Activated T-helper 17 cell treated with anti-CD3 and anti-CD28 coated beads, Interleukin-2, amount 50 U/mL, for 72 hours (primary cell): ENCODE data around the gene HPSE2. TPM values are rescaled to one million over a fixed set of nuclear protein-coding genes. Genes with fewer than 3 reads are reported as not detected.

Experiments used
- ATAC-seq: fragments of 150-1000 bp; cut with Tn5 transposase; replicated peaks from 2 replicates; pipeline ENCODE4 v1.10.0; 2021; ENCODE audit warnings: mild to moderate bottlenecking, moderate library complexity
- H3K27ac Mint-ChIP-seq: one replicate; pipeline ENCODE4 v1.8.0; 2022; ENCODE audit warnings: mixed read lengths
- H3K27me3 Mint-ChIP-seq: one replicate; pipeline ENCODE4 v1.8.0; 2022; ENCODE audit warnings: mixed read lengths
- H3K36me3 Mint-ChIP-seq: one replicate; pipeline ENCODE4 v1.8.0; 2022; ENCODE audit warnings: low read depth, mild to moderate bottlenecking, mixed read lengths
- H3K4me1 Mint-ChIP-seq: one replicate; pipeline ENCODE4 v1.8.0; 2022; ENCODE audit warnings: mixed read lengths
- H3K4me3 Mint-ChIP-seq: one replicate; pipeline ENCODE4 v1.8.0; 2022; ENCODE audit warnings: mild to moderate bottlenecking, mixed read lengths
- H3K9me3 Mint-ChIP-seq: one replicate; pipeline ENCODE4 v1.8.0; 2022; ENCODE audit warnings: mixed read lengths
- total RNA-seq, 2 donors: library from RNA; stranded (reverse); gene quantifications; one replicate each; pipeline ENCODE4 v1.2.3, GENCODE V29; 2022

HPSE2 gene
- total RNA-seq, 2 donors from 2014 or later: not detected

GRCh38 chr10:98456043-98456570 is 779.5 kb downstream of the HPSE2 start:
- Mint-ChIP-seq H3K9me3 (no peaks in the 10 kb centered on the region), H3K4me3 (no peak overlapping the region), H3K27ac (no peak overlapping the region), H3K27me3 (peaks cover 20% of the 10 kb centered on the region), H3K4me1 (no peaks in the 10 kb centered on the region), H3K36me3 (no peaks in the 10 kb centered on the region)
- no peak for ATAC-seq

GRCh38 chr10:98453729-98454128 is 781.9 kb downstream of the HPSE2 start:
- Mint-ChIP-seq H3K4me1 (no peaks in the 10 kb centered on the region), H3K27ac (no peak overlapping the region), H3K36me3 (no peaks in the 10 kb centered on the region), H3K9me3 (no peaks in the 10 kb centered on the region), H3K4me3 (no peak overlapping the region), H3K27me3 (peaks cover 23% of the 10 kb centered on the region)
- ATAC-seq: no peak

- H3K4me3 Mint-ChIP-seq: no peak overlapping the region
- peaks cover 7% of the 10 kb centered on the region for H3K36me3 Mint-ChIP-seq
- H3K27ac Mint-ChIP-seq: peak overlapping the region; percentile 16
- H3K9me3 Mint-ChIP-seq: no peaks in the 10 kb centered on the region
- no peak for ATAC-seq
- peaks cover 12% of the 10 kb centered on the region for H3K27me3 Mint-ChIP-seq
- H3K4me1 Mint-ChIP-seq: peaks cover 6% of the 10 kb centered on the region
Observed at GRCh38 chr10:98450618-98451017, 785.0 kb downstream of the HPSE2 start.

GRCh38 chr10:98449287-98449686 is 786.4 kb downstream of the HPSE2 start:
- no peak overlapping the region for H3K4me3 Mint-ChIP-seq
- peaks cover 20% of the 10 kb centered on the region for H3K36me3 Mint-ChIP-seq
- ATAC-seq: no peak
- H3K27me3 Mint-ChIP-seq: peaks cover 12% of the 10 kb centered on the region
- peaks cover 14% of the 10 kb centered on the region for H3K4me1 Mint-ChIP-seq
- no peak overlapping the region for H3K27ac Mint-ChIP-seq
- H3K9me3 Mint-ChIP-seq: no peaks in the 10 kb centered on the region

GRCh38 chr10:98446661-98447221 is 788.9 kb downstream of the HPSE2 start, which contains the start of gene HPS1:
Gene HPS1 (minus strand): TSS chr10:98446935. CDS start chr10:98443240, 3,695 bp downstream.
- Mint-ChIP-seq H3K9me3 (no peaks in the 10 kb centered on the region), H3K27me3 (peaks cover 4% of the 10 kb centered on the region), H3K27ac (peak within 1 kb of the TSS; percentile 92), H3K36me3 (peaks cover 45% of the 10 kb centered on the region), H3K4me3 (peak within 1 kb of the TSS; percentile 87), H3K4me1 (peaks cover 30% of the 10 kb centered on the region)
- ATAC-seq: peak; percentile 95

- peaks cover 50% of the 10 kb centered on the region for H3K36me3 Mint-ChIP-seq
- peak; percentile 66 for ATAC-seq
- peak overlapping the region; percentile 92 for H3K27ac Mint-ChIP-seq
- H3K4me1 Mint-ChIP-seq: peaks cover 30% of the 10 kb centered on the region
- H3K4me3 Mint-ChIP-seq: peak overlapping the region; percentile 87
- H3K9me3 Mint-ChIP-seq: no peaks in the 10 kb centered on the region
- H3K27me3 Mint-ChIP-seq: peaks cover 3% of the 10 kb centered on the region
Observed at GRCh38 chr10:98446151-98446660, 789.4 kb downstream of the HPSE2 start.

- Mint-ChIP-seq H3K27ac (peak overlapping the region; percentile 92), H3K9me3 (no peaks in the 10 kb centered on the region), H3K4me3 (peak overlapping the region; percentile 87), H3K4me1 (peaks cover 30% of the 10 kb centered on the region), H3K27me3 (no peaks in the 10 kb centered on the region), H3K36me3 (peaks cover 59% of the 10 kb centered on the region)
- no peak for ATAC-seq
Observed at GRCh38 chr10:98445200-98445812, 790.3 kb downstream of the HPSE2 start.

- H3K36me3 Mint-ChIP-seq: peaks cover 68% of the 10 kb centered on the region
- no peaks in the 10 kb centered on the region for H3K9me3 Mint-ChIP-seq
- H3K4me3 Mint-ChIP-seq: peak overlapping the region; percentile 87
- ATAC-seq: no peak
- peak overlapping the region; percentile 92 for H3K27ac Mint-ChIP-seq
- no peaks in the 10 kb centered on the region for H3K27me3 Mint-ChIP-seq
- peaks cover 30% of the 10 kb centered on the region for H3K4me1 Mint-ChIP-seq
Observed at GRCh38 chr10:98444314-98445006, 791.2 kb downstream of the HPSE2 start.

- H3K36me3 Mint-ChIP-seq: peaks cover 99% of the 10 kb centered on the region
- peaks cover 21% of the 10 kb centered on the region for H3K4me1 Mint-ChIP-seq
Observed at GRCh38 chr10:98438715-98439114, 796.9 kb downstream of the HPSE2 start.

GRCh38 chr10:98436704-98437103 is 798.9 kb downstream of the HPSE2 start:
- Mint-ChIP-seq H3K9me3 (no peaks in the 10 kb centered on the region), H3K36me3 (peaks cover 97% of the 10 kb centered on the region), H3K27ac (no peak overlapping the region), H3K4me1 (peaks cover 8% of the 10 kb centered on the region), H3K27me3 (no peaks in the 10 kb centered on the region), H3K4me3 (no peak overlapping the region)
- ATAC-seq: no peak

More at GRCh38 chr10:98438715-98439114, 796.9 kb downstream of the HPSE2 start:
- no peak overlapping the region for H3K4me3 Mint-ChIP-seq
- H3K27ac Mint-ChIP-seq: peak overlapping the region; percentile 18
- H3K9me3 Mint-ChIP-seq: no peaks in the 10 kb centered on the region
- ATAC-seq: no peak
- no peaks in the 10 kb centered on the region for H3K27me3 Mint-ChIP-seq

GRCh38 chr10:98435178-98435577 is 800.5 kb downstream of the HPSE2 start:
- Mint-ChIP-seq H3K27ac (no peak overlapping the region), H3K4me1 (peaks cover 8% of the 10 kb centered on the region), H3K27me3 (no peaks in the 10 kb centered on the region), H3K4me3 (no peak overlapping the region), H3K36me3 (peaks cover 97% of the 10 kb centered on the region), H3K9me3 (no peaks in the 10 kb centered on the region)
- ATAC-seq: no peak

GRCh38 chr10:98433881-98434732 is 801.5 kb downstream of the HPSE2 start:
- H3K27me3 Mint-ChIP-seq: no peaks in the 10 kb centered on the region
- peaks cover 8% of the 10 kb centered on the region for H3K4me1 Mint-ChIP-seq
- no peak overlapping the region for H3K27ac Mint-ChIP-seq
- peaks cover 91% of the 10 kb centered on the region for H3K36me3 Mint-ChIP-seq
- ATAC-seq: no peak
- no peak overlapping the region for H3K4me3 Mint-ChIP-seq
- no peaks in the 10 kb centered on the region for H3K9me3 Mint-ChIP-seq

GRCh38 chr10:98433371-98433770 is 802.3 kb downstream of the HPSE2 start:
- Mint-ChIP-seq H3K36me3 (peaks cover 90% of the 10 kb centered on the region), H3K27ac (no peak overlapping the region), H3K27me3 (no peaks in the 10 kb centered on the region), H3K4me3 (no peak overlapping the region), H3K4me1 (peaks cover 6% of the 10 kb centered on the region), H3K9me3 (no peaks in the 10 kb centered on the region)
- ATAC-seq: no peak

- H3K4me1 Mint-ChIP-seq: peaks cover 3% of the 10 kb centered on the region
- H3K27ac Mint-ChIP-seq: no peak overlapping the region
- H3K27me3 Mint-ChIP-seq: no peaks in the 10 kb centered on the region
- H3K4me3 Mint-ChIP-seq: no peak overlapping the region
- H3K36me3 Mint-ChIP-seq: peaks cover 90% of the 10 kb centered on the region
- H3K9me3 Mint-ChIP-seq: no peaks in the 10 kb centered on the region
- ATAC-seq: no peak
Observed at GRCh38 chr10:98432330-98432729, 803.3 kb downstream of the HPSE2 start.
